SU-DHL-6 (cell line): ENCODE results near the gene GATAD2B.

ENCODE experiments used
- H2AFZ ChIP-seq: fragments of 200-600 bp; sonication (generic); 2 replicates; pipeline ENCODE4 v1.6.1; 2014; ENCODE audit warnings: low read depth, mild to moderate bottlenecking, moderate library complexity, mixed read lengths, antibody characterized with exemption, low read length; ENCODE audit not compliant: severe bottlenecking
- H3F3A ChIP-seq: fragments of 200-600 bp; shearing (Covaris generic); 2 replicates; pipeline ENCODE4 v1.6.0; 2016; ENCODE audit warnings: antibody characterized with exemption, mild to moderate bottlenecking; ENCODE audit not compliant: insufficient read depth
- H3K27ac ChIP-seq: fragments of 200-600 bp; sonication (generic); 2 replicates; pipeline ENCODE4 v1.5.1; 2016; ENCODE audit warnings: low read depth, mild to moderate bottlenecking, low read length, moderate library complexity, mixed read lengths
- H3K27me3 ChIP-seq: fragments of 200-600 bp; sonication (generic), shearing (Covaris generic); 2 replicates; pipeline ENCODE4 v1.6.0; 2014; ENCODE audit warnings: mild to moderate bottlenecking, low read length
- H3K36me3 ChIP-seq: fragments of 200-600 bp; sonication (generic); 2 replicates; pipeline ENCODE4 v1.6.1; 2014; ENCODE audit warnings: mild to moderate bottlenecking, low read length, mixed read lengths
- H3K4me2 ChIP-seq: fragments of 300-600, 200-600 bp; shearing (Covaris generic), sonication (generic); 2 replicates; pipeline ENCODE4 v1.6.0; 2014; ENCODE audit warnings: low read length, low read depth, mild to moderate bottlenecking; ENCODE audit not compliant: poor library complexity, severe bottlenecking
- H3K4me3 ChIP-seq: fragments of 200-600 bp; sonication (generic); 2 replicates; pipeline ENCODE4 v1.5.1; 2014; ENCODE audit warnings: antibody characterized with exemption, low read length, mild to moderate bottlenecking, mixed read lengths; ENCODE audit not compliant: insufficient read depth, poor library complexity, severe bottlenecking
- H3K79me2 ChIP-seq: fragments of 200-600 bp; sonication (generic); 2 replicates; pipeline ENCODE4 v1.6.1; 2014; ENCODE audit warnings: mild to moderate bottlenecking, low read length, moderate library complexity; ENCODE audit not compliant: insufficient read depth
- H3K9ac ChIP-seq: fragments of 200-600 bp; sonication (generic); 2 replicates; pipeline ENCODE4 v1.7.0; 2014; ENCODE audit warnings: mild to moderate bottlenecking, low read length
- H3K9me2 ChIP-seq: fragments of 200-600 bp; sonication (generic); replicated peaks from 2 replicates; pipeline ENCODE4 v1.6.1; 2014; ENCODE audit warnings: low read length; ENCODE audit not compliant: insufficient read depth
- H3K9me3 ChIP-seq: fragments of 200-600 bp; sonication (generic); 2 replicates; pipeline ENCODE4 v1.6.1; 2014; ENCODE audit warnings: low read length, mixed read lengths; ENCODE audit not compliant: insufficient read depth
- H4K20me1 ChIP-seq: fragments of 200-600 bp; sonication (generic); 2 replicates; pipeline ENCODE4 v1.6.1; 2014; ENCODE audit warnings: low read depth, mild to moderate bottlenecking, antibody characterized with exemption, low read length, moderate library complexity, mixed read lengths
- EZH2phosphoT487 ChIP-seq: fragments of 200-600 bp; sonication (generic), shearing (Covaris generic); conservative IDR thresholded peaks from 2 replicates; pipeline ENCODE4 v1.6.1; 2018; ENCODE audit warnings: mild to moderate bottlenecking, antibody characterized with exemption, low read length, moderate library complexity, mixed read lengths
- TF ChIP-seq, protein P1 (sequence below): fragments of 200-600 bp; sonication (generic); IDR thresholded peaks from one replicate; pipeline ENCODE4 v1.5.1; 2017; ENCODE audit warnings: antibody characterized with exemption, mild to moderate bottlenecking, low read length, moderate library complexity; ENCODE audit not compliant: insufficient read depth, poor library complexity, severe bottlenecking

Gene GATAD2B

DNA sequence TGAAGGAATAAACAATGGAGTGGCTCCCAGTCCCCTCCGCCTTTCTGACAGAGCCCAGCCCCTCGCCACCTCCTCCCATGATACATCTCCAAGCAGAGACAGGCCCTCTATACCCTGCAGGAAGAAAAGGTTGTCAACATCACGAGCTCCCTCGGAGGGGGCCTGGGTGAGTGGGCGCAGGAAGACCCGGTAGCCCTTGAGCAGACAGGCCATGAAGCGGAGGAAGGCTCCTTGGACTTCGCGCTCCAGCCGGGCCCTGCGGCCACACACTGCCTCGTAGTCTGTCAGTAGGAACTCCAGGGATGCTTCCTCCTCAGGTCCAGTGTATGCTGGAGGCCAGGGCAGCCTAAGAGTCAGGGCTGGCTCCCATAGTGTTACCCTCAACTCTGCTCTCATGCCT, 16.7 kb upstream of the GATAD2B start:
- H3K9me2 ChIP-seq, result no peaks in the 10 kb centered on the region
- H3K9me3 ChIP-seq, result no peaks in the 10 kb centered on the region
- TF ChIP-seq, protein P1, sequence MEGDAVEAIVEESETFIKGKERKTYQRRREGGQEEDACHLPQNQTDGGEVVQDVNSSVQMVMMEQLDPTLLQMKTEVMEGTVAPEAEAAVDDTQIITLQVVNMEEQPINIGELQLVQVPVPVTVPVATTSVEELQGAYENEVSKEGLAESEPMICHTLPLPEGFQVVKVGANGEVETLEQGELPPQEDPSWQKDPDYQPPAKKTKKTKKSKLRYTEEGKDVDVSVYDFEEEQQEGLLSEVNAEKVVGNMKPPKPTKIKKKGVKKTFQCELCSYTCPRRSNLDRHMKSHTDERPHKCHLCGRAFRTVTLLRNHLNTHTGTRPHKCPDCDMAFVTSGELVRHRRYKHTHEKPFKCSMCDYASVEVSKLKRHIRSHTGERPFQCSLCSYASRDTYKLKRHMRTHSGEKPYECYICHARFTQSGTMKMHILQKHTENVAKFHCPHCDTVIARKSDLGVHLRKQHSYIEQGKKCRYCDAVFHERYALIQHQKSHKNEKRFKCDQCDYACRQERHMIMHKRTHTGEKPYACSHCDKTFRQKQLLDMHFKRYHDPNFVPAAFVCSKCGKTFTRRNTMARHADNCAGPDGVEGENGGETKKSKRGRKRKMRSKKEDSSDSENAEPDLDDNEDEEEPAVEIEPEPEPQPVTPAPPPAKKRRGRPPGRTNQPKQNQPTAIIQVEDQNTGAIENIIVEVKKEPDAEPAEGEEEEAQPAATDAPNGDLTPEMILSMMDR, result no peak
- no peak for TF ChIP-seq EZH2phosphoT487
- H4K20me1 ChIP-seq, result no peaks in the 10 kb centered on the region
- no peak overlapping the region for H3K9ac ChIP-seq
- no peak overlapping the region for H3K27ac ChIP-seq
- H3K79me2 ChIP-seq, result peaks cover 19% of the 10 kb centered on the region
- H3K27me3 ChIP-seq, result no peaks in the 10 kb centered on the region
- no peaks in the 10 kb centered on the region for H3K36me3 ChIP-seq
- H2AFZ ChIP-seq, result no peak overlapping the region
- no peak overlapping the region for H3K4me3 ChIP-seq
- no peak overlapping the region for H3K4me2 ChIP-seq
- H3F3A ChIP-seq, result peaks cover 2% of the 10 kb centered on the region; the same call in 1 of the 2 replicates

GRCh38 chr1:153938996-153939395, 16.2 kb upstream of the GATAD2B start:
- Histone ChIP-seq H3K4me3 (no peak overlapping the region), H3K27me3 (no peaks in the 10 kb centered on the region), H3K9ac (no peak overlapping the region), H2AFZ (no peak overlapping the region), H3K36me3 (no peaks in the 10 kb centered on the region), H3K9me3 (no peaks in the 10 kb centered on the region), H4K20me1 (no peaks in the 10 kb centered on the region), H3K27ac (no peak overlapping the region), H3K4me2 (no peak overlapping the region), H3K79me2 (peaks cover 14% of the 10 kb centered on the region; the same call in 1 of the 2 replicates), H3F3A (no peaks in the 10 kb centered on the region), H3K9me2 (no peaks in the 10 kb centered on the region)
- TF ChIP-seq, protein P1, result no peak

GRCh38 chr1:153937331-153937730, 14.6 kb upstream of the GATAD2B start:
- Histone ChIP-seq H3K9me3 (no peaks in the 10 kb centered on the region), H3K27me3 (no peaks in the 10 kb centered on the region), H3K79me2 (peaks cover under 1% of the 10 kb centered on the region; the same call in 1 of the 2 replicates), H3K27ac (no peak overlapping the region), H3F3A (no peaks in the 10 kb centered on the region), H3K4me3 (no peak overlapping the region), H4K20me1 (no peaks in the 10 kb centered on the region), H2AFZ (no peak overlapping the region), H3K9ac (no peak overlapping the region), H3K36me3 (no peaks in the 10 kb centered on the region), H3K4me2 (no peak overlapping the region), H3K9me2 (no peaks in the 10 kb centered on the region)
- TF ChIP-seq, protein P1, result no peak
